Neural crest cell (in vitro differentiated cells): Measurements from ENCODE around the gene METTL25B. TPM values are rescaled to one million over a fixed set of nuclear protein-coding genes. Genes with fewer than 3 reads are reported as not detected.
A peak's percentile ranks its signal among the peaks of the same experiment; 100 is the strongest.

Experiments
- DNase-seq: peaks from one replicate; pipeline ENCODE4 v3.0.0; 2021; ENCODE audit warnings: low read depth, mixed read lengths, low spot score
- H3K27ac Mint-ChIP-seq: one replicate; pipeline ENCODE4 v1.8.0; 2021; ENCODE audit warnings: mild to moderate bottlenecking, mixed read lengths; ENCODE audit not compliant: unreplicated experiment
- H3K27me3 Mint-ChIP-seq: 2 replicates; pipeline ENCODE4 v1.8.0; 2021; ENCODE audit warnings: low read depth, mild to moderate bottlenecking, mixed read lengths
- H3K36me3 Mint-ChIP-seq: 2 replicates; pipeline ENCODE4 v1.8.0; 2021; ENCODE audit warnings: low read depth, mild to moderate bottlenecking, mixed read lengths
- H3K4me1 Mint-ChIP-seq: 2 replicates; pipeline ENCODE4 v1.8.0; 2021; ENCODE audit warnings: mixed read lengths
- H3K4me3 Mint-ChIP-seq: one replicate; pipeline ENCODE4 v1.8.0; 2021; ENCODE audit warnings: mild to moderate bottlenecking, mixed read lengths
- H3K9me3 Mint-ChIP-seq: 2 replicates; pipeline ENCODE4 v1.8.0; 2021; ENCODE audit warnings: mixed read lengths
- CTCF ChIP-seq: fragments of 200-600 bp; sonication (generic); conservative IDR thresholded peaks from 2 replicates; pipeline ENCODE4 v1.5.0; 2021; ENCODE audit warnings: antibody characterized with exemption, mild to moderate bottlenecking
- total RNA-seq: library from RNA; stranded (reverse); gene quantifications from 2 replicates; pipeline ENCODE4 v1.2.1, GENCODE V29; 2021

Gene METTL25B
- total RNA-seq, 1 donor from 2014 or later = 33.0 TPM

GRCh38 chr1:156773607-156774006 is 45.3 kb downstream of the METTL25B start:
- peaks cover 5% of the 10 kb centered on the region for H3K36me3 Mint-ChIP-seq
- DNase-seq = no peak
- H3K4me1 Mint-ChIP-seq = peaks cover 57% of the 10 kb centered on the region

GRCh38 chr1:156775799-156776198 is 47.5 kb downstream of the METTL25B start:
- TF ChIP-seq CTCF = no peak
- no peaks in the 10 kb centered on the region for H3K27me3 Mint-ChIP-seq
- H3K4me3 Mint-ChIP-seq = peak overlapping the region; percentile 10
- peaks cover 5% of the 10 kb centered on the region for H3K36me3 Mint-ChIP-seq
- H3K9me3 Mint-ChIP-seq = no peaks in the 10 kb centered on the region
- DNase-seq = no peak
- no peak overlapping the region for H3K27ac Mint-ChIP-seq
- peaks cover 41% of the 10 kb centered on the region for H3K4me1 Mint-ChIP-seq

More at GRCh38 chr1:156773607-156774006, 45.3 kb downstream of the METTL25B start:
- Mint-ChIP-seq H3K27me3 (no peaks in the 10 kb centered on the region), H3K9me3 (no peaks in the 10 kb centered on the region), H3K27ac (no peak overlapping the region), H3K4me3 (peak overlapping the region; percentile 43)
- TF ChIP-seq CTCF = peak; percentile 37

GRCh38 chr1:156776942-156777341 is 48.7 kb downstream of the METTL25B start:
- Mint-ChIP-seq H3K36me3 (peaks cover 3% of the 10 kb centered on the region), H3K4me3 (no peak overlapping the region), H3K9me3 (no peaks in the 10 kb centered on the region), H3K27ac (no peak overlapping the region), H3K4me1 (peaks cover 37% of the 10 kb centered on the region), H3K27me3 (no peaks in the 10 kb centered on the region)
- no peak for TF ChIP-seq CTCF
- DNase-seq = no peak

- no peak overlapping the region for H3K27ac Mint-ChIP-seq
- H3K4me3 Mint-ChIP-seq = no peak overlapping the region
- H3K9me3 Mint-ChIP-seq = no peaks in the 10 kb centered on the region
- peaks cover 3% of the 10 kb centered on the region for H3K36me3 Mint-ChIP-seq
- peaks cover 31% of the 10 kb centered on the region for H3K4me1 Mint-ChIP-seq
- no peaks in the 10 kb centered on the region for H3K27me3 Mint-ChIP-seq
- no peak for TF ChIP-seq CTCF
- no peak for DNase-seq
Measured at GRCh38 chr1:156777573-156777972, 49.3 kb downstream of the METTL25B start.

- H3K36me3 Mint-ChIP-seq = peaks cover 8% of the 10 kb centered on the region
Measured at GRCh38 chr1:156781585-156782186, 53.4 kb downstream of the METTL25B start.

More at GRCh38 chr1:156781585-156782186, 53.4 kb downstream of the METTL25B start:
- H3K4me3 Mint-ChIP-seq = no peak overlapping the region
- no peaks in the 10 kb centered on the region for H3K27me3 Mint-ChIP-seq
- no peaks in the 10 kb centered on the region for H3K9me3 Mint-ChIP-seq
- H3K4me1 Mint-ChIP-seq = peaks cover 15% of the 10 kb centered on the region
- DNase-seq = no peak
- no peak for TF ChIP-seq CTCF
- H3K27ac Mint-ChIP-seq = no peak overlapping the region
